ENCODE measurements around the gene TUBB4B.

Gene TUBB4B

DNA sequence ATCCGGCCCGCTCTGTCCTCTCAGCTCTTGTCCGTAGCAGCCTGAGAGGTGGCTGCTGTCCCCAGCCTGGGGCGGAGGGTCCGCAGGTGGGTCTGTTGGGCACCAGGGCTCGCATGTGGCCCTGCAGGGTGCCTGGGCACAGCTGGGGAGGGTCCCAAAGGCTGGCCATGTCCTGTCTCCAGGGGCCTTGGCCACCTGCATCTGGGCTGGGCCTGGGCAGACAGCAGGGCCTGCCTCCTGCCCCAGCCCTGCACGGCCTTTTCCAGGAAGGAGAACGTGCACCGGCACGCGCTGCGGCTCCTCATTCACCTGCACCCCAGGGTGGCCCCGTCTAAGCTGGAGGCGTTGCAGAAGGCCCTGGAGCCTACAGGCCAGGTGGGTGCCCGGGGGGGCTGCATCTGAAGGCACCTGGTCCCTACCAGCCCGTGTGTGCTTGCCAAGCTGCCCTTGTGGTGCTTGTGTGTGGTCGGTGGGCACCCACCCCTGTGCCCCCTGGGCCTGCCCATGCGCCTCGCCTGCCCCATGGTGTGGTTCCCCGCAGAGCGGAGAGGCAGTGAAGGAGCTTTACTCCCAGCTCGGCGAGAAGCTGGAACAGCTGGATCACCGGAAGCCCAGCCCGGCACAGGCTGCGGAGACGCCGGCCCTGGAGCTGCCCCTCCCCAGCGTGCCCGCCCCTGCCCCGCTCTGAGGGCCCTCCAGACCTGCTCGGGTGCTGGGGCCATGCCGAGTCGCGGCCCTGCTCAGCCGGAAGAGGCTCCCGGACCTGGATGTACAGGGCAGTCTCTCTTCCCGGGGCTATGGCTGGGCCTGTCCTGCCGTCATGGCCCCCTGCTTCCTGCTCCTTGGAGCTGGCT lies 31.4 kb downstream of the TUBB4B start:
- Histone ChIP-seq H3K9ac (ENCODE audit: low read depth, low read length) (no peak overlapping the region), H3K27ac (ENCODE audit: low read depth, low read length) (no peak overlapping the region), H3K4me3 (ENCODE audit: low read length) (no peak overlapping the region), H3K36me3 (ENCODE audit: insufficient read depth, low read length) (peaks cover 34% of the 10 kb centered on the region), H3K9me3 (ENCODE audit: insufficient read depth, low read depth, low read length) (no peaks in the 10 kb centered on the region), H3K27me3 (ENCODE audit: insufficient read depth, low read length) (no peaks in the 10 kb centered on the region), H3K4me1 (ENCODE audit: insufficient read depth, low read length) (peaks cover 19% of the 10 kb centered on the region)
- 92% methylated on average over 39 of the region's 39 CpGs for WGBS

DNA sequence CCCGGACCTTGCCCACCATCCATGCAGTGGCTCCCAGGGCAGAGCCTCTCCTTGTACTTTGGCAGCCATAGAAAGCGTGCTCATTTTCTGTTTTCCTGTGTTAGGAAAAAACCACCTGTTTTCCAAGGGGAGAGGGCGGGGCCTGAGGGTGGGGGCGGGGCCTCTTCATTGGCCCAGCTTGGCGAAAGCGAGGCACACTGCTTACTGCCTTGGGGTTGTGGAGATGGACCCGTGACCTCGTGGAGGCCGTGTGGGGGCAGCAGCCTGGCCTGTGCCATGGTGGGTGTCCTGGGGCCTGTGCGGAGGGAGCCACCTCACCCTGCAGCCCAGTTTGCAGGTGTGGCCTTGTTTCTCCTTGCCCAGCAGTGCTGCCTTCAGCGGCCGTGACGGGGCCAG lies 32.0 kb downstream of the TUBB4B start:
- H3K36me3 ChIP-seq (ENCODE audit: insufficient read depth, low read length) = peaks cover 29% of the 10 kb centered on the region
- no peaks in the 10 kb centered on the region for H3K9me3 ChIP-seq (ENCODE audit: insufficient read depth, low read depth, low read length)
- 88% methylated on average over 13 of the region's 13 CpGs for WGBS
- H3K27ac ChIP-seq (ENCODE audit: low read depth, low read length) = no peak overlapping the region
- H3K4me1 ChIP-seq (ENCODE audit: insufficient read depth, low read length) = peaks cover 19% of the 10 kb centered on the region
- no peaks in the 10 kb centered on the region for H3K27me3 ChIP-seq (ENCODE audit: insufficient read depth, low read length)
- no peak overlapping the region for H3K9ac ChIP-seq (ENCODE audit: low read depth, low read length)
- no peak overlapping the region for H3K4me3 ChIP-seq (ENCODE audit: low read length)

DNA sequence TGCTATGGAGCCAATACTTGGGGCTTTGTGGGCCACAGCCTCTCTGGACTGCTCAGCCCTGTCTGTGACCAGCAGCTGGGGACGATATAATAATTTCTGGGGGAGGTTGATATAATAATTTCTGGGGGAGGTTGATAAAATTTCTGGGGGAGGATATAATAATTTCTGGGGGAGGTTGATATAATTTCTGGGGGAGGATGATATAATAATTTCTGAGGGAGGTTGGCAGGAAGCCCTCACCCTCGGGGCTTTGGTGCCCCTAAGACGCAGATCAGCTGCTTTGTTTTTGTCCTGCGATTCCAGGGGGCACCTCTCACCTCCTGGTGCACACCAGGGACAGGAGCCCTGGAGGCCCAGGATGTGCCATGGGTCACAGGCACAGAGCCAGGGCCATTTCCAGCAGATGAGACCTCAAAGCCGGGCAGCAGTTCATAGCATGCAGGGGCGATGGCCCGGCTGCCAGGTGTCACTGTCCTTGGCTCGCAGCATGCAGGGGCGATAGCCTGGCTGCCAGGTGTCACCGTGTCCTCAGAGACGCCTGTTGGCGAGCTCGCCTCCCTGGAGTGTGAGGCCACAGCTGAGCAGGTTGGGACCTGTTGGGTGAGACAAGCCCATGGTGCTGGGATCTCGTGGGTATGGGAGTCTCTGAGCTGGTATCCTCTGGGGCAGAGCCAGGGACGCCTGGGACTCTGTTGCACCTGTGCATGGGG lies 32.7 kb downstream of the TUBB4B start:
- no peak overlapping the region for H3K9ac ChIP-seq (ENCODE audit: low read depth, low read length)
- WGBS = 90% methylated on average over 15 of the region's 15 CpGs
- H3K4me3 ChIP-seq (ENCODE audit: low read length) = no peak overlapping the region
- peaks cover 19% of the 10 kb centered on the region for H3K4me1 ChIP-seq (ENCODE audit: insufficient read depth, low read length)
- peaks cover 24% of the 10 kb centered on the region for H3K36me3 ChIP-seq (ENCODE audit: insufficient read depth, low read length)
- no peaks in the 10 kb centered on the region for H3K9me3 ChIP-seq (ENCODE audit: insufficient read depth, low read depth, low read length)
- no peaks in the 10 kb centered on the region for H3K27me3 ChIP-seq (ENCODE audit: insufficient read depth, low read length)
- H3K27ac ChIP-seq (ENCODE audit: low read depth, low read length) = no peak overlapping the region

DNA sequence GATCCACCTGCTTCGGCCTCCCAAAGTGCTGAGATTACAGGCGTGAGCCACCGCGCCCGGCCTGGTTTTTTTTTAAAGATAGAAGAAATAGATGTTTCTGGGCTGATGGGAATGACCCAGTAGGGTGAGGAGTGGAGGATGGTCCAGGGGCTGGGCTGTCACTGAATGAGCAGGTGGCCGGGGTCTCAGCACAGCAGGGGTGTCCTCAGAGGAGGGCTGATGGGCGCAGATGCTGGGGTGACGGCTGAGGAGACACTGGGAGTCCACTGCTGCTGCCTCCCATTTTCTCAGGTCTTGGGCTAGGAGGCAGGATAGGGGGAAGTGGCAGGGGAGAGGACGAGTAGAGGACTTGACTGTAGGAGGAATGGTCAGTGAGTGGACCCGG lies 34.1 kb downstream of the TUBB4B start:
- Histone ChIP-seq H3K4me1 (ENCODE audit: insufficient read depth, low read length) (peaks cover 19% of the 10 kb centered on the region), H3K4me3 (ENCODE audit: low read length) (no peak overlapping the region)

DNA sequence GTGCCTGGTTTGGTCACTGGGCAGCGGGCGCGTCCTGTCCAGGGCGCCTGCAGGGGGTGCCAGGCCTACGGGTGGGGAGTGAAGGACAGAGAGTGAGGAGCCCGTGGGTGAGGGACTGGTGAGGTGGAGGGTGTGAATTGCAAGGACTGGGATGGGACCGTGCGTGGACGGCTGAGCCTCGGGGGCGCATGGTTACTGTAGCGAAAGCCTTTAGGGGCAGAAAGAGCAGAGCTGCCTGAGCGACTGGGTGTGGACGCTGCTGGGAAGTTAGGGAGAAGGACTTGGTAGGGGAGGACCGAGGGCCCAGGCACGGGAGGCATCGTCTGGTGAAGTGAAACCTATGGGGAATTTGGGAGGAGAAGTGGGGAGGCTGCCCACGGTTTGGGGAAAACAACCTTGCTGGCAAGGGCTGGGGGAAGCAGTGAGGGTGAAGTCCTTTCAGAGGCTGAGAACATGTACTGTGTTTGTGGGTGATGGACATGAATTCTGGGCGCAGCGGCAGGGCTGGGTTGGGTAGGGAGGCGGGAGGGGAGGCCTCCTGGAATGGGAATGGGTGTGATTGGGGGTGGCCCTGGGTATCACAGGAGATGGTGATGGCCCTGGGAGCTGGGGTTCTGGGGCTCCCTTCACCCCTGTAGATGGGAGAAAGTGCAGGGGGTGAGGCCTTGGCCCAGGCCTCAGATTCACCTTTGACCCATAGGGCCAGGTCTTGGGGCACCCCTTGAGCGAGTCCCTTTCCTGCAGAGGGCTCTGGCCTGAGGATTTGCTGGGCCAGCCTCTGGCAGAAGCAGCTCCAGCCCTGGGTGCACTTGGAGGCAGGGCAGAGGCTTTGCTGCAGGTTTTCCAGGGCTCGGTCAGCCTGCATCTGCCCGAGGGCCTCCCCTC lies 34.7 kb downstream of the TUBB4B start:
- H3K4me3 ChIP-seq (ENCODE audit: low read length) = no peak overlapping the region
- no peaks in the 10 kb centered on the region for H3K9me3 ChIP-seq (ENCODE audit: insufficient read depth, low read depth, low read length)
- no peaks in the 10 kb centered on the region for H3K27me3 ChIP-seq (ENCODE audit: insufficient read depth, low read length)
- peaks cover 10% of the 10 kb centered on the region for H3K36me3 ChIP-seq (ENCODE audit: insufficient read depth, low read length)
- H3K27ac ChIP-seq (ENCODE audit: low read depth, low read length) = peak overlapping the region; percentile 89
- H3K9ac ChIP-seq (ENCODE audit: low read depth, low read length) = peak overlapping the region; percentile 76; the same call in 1 of the 2 replicates
- peaks cover 19% of the 10 kb centered on the region for H3K4me1 ChIP-seq (ENCODE audit: insufficient read depth, low read length)
- WGBS = 90% methylated on average over 24 of the region's 24 CpGs

More for the DNA sequence above, 34.1 kb downstream of the TUBB4B start:
- H3K9ac ChIP-seq (ENCODE audit: low read depth, low read length) = no peak overlapping the region
- no peaks in the 10 kb centered on the region for H3K27me3 ChIP-seq (ENCODE audit: insufficient read depth, low read length)
- H3K9me3 ChIP-seq (ENCODE audit: insufficient read depth, low read depth, low read length) = no peaks in the 10 kb centered on the region
- no peak overlapping the region for H3K27ac ChIP-seq (ENCODE audit: low read depth, low read length)
- WGBS = 94% methylated on average over 10 of the region's 10 CpGs
- peaks cover 11% of the 10 kb centered on the region for H3K36me3 ChIP-seq (ENCODE audit: insufficient read depth, low read length)

DNA sequence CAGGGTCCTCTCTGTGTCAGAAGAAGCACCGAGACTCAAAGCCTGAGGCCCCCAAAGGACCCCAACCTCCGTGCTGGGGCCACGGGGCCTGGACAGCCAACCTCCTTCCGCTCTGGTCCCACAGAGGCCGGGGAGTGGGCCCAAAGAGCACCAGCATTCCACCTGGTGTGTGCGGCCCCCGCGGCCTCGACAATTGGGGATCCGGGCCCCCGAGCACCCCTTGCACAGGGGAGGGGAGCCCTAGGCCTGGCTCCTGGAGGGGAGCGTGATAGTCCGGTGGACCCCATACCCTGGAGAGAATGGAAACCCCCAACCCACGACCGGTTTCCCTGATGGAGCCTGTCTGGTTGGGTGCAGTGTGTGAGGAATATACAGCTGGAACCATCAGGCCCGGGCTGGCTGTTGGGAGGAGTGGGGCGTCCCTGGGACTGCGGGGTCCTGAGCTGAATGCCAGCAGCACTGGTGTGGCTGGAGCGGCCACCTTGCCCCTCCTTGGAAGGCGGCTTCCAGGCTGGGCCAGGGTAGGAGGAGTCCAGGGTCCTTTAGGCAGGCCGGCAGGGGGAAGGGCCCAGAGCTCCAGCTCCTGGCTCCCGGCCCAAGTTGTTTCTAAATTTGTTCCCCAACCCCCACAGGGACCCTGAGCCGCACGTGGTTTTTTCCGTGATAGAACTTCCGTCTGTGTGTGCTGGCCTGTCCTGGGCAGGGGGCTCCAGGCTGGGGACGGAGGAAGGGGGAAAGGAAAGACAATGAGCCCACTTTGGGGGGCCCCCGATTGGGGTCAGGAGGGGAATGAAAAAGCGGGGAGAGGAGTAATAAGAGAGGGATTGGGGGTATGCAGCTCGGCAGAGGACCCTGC lies 35.6 kb downstream of the TUBB4B start:
- peak overlapping the region; percentile 76 for H3K9ac ChIP-seq (ENCODE audit: low read depth, low read length)
- H3K4me1 ChIP-seq (ENCODE audit: insufficient read depth, low read length) = peaks cover 19% of the 10 kb centered on the region
- H3K9me3 ChIP-seq (ENCODE audit: insufficient read depth, low read depth, low read length) = no peaks in the 10 kb centered on the region
- 47% methylated on average over 30 of the region's 30 CpGs for WGBS
- peaks cover 7% of the 10 kb centered on the region; the same call in 1 of the 2 replicates for H3K36me3 ChIP-seq (ENCODE audit: insufficient read depth, low read length)
- peaks cover 1% of the 10 kb centered on the region; the same call in 1 of the 2 replicates for H3K27me3 ChIP-seq (ENCODE audit: insufficient read depth, low read length)
- peak overlapping the region; percentile 89 for H3K27ac ChIP-seq (ENCODE audit: low read depth, low read length)
- H3K4me3 ChIP-seq (ENCODE audit: low read length) = peak overlapping the region; percentile 60

DNA sequence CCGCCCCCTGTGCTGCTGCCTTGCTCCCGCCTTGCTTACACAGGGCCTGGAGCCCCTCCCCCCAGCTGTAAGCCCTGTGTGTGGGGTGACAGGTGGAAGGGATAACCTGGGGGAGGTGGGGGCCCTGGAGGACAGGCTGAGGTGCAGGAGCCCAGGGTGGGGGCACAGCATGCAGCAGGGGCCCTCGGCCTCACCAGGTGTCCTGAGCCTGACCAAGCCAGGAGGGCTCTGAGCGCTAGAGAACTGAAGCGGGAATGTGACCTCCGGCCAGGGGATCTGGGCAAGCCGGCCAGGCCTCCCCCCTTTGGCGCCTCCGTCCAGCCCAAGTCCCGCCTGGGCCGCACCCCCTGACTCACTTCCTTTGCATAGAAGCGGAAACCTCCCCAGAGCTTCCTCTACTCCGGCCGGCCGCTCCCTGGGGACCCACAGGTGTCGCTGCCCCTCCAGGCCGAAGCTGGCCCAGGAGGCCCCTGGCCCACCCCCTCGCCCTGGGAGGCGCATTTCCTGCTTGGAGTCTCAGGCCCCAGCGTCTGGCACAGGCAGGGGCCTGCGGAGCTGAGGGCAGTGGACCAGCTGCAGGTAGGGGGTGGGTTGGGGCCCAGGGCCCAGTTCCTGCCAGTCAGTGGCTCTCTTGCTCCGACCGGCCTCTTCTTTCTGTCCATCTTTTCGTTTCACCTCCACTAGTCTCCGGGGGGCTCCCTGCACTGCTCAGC lies 36.4 kb downstream of the TUBB4B start, which contains the start of gene TOR4A:
TOR4A (plus strand) TSS at position 398 of the 713 bp plus-strand sequence. CDS start 964 bp downstream, outside the sequence.
- Histone ChIP-seq H3K4me1 (ENCODE audit: insufficient read depth, low read length) (peaks cover 19% of the 10 kb centered on the region), H3K36me3 (ENCODE audit: insufficient read depth, low read length) (peaks cover under 1% of the 10 kb centered on the region; the same call in 1 of the 2 replicates), H3K9ac (ENCODE audit: low read depth, low read length) (peak within 1 kb of the TSS; percentile 76), H3K4me3 (ENCODE audit: low read length) (peak within 1 kb of the TSS; percentile 60), H3K27me3 (ENCODE audit: insufficient read depth, low read length) (peaks cover 4% of the 10 kb centered on the region; the same call in 1 of the 2 replicates), H3K9me3 (ENCODE audit: insufficient read depth, low read depth, low read length) (no peaks in the 10 kb centered on the region), H3K27ac (ENCODE audit: low read depth, low read length) (peak within 1 kb of the TSS; percentile 89)
- 5% methylated on average over 23 of the region's 25 CpGs for WGBS

DNA sequence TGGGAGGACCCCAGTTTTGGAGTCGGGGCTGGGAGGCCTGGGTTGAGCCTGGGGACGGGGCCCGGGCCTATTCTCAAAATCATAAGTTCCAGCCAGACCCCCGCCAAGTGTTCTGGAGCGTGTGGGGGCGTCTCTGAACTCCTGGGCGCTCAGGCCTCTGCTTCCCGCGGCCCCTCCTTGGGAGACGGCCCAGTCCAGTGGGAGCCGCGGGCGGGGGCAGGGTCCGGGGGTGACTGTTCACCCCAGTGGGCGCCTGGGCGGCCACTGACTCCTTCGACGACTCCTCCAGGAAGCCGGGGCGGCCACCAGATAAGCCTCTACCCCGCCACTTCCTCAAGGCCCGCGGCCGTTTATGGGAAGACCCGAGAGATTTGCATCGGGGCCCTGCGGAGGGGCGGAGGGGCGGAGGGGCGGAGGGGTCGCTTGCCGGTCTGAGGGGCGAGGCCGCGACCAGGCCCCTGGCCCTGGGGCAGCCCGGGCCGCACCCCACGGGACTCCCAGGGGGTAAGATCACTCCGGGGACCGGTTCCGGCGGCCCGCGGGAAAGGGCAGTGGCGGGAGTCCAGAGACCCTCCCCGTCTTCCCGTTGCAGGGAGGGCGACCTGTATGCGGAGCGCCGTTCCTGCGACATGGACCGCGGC lies 37.1 kb downstream of the TUBB4B start:
- Histone ChIP-seq H3K9ac (ENCODE audit: low read depth, low read length) (peak overlapping the region; percentile 76), H3K9me3 (ENCODE audit: insufficient read depth, low read depth, low read length) (no peaks in the 10 kb centered on the region), H3K36me3 (ENCODE audit: insufficient read depth, low read length) (no peaks in the 10 kb centered on the region; the same call in 1 of the 2 replicates), H3K4me3 (ENCODE audit: low read length) (peak overlapping the region; percentile 60), H3K4me1 (ENCODE audit: insufficient read depth, low read length) (peaks cover 19% of the 10 kb centered on the region), H3K27ac (ENCODE audit: low read depth, low read length) (peak overlapping the region; percentile 89), H3K27me3 (ENCODE audit: insufficient read depth, low read length) (peaks cover 4% of the 10 kb centered on the region; the same call in 1 of the 2 replicates)
- 4% methylated on average over 54 of the region's 54 CpGs for WGBS

Measured in HUES64 (cell line).